Stimulated activated effector memory CD8-positive, alpha-beta T cell treated with anti-CD3 and anti-CD28 coated beads, Interleukin-12 subunit alpha, Interleukin-12 subunit beta, amount 100 ng/mL, for 72 hours (primary cell): ENCODE measurements around the gene CTU2.

Experiments
- ATAC-seq: fragments of 150-1000 bp; cut with Tn5 transposase; 2 replicates; pipeline ENCODE4 v1.10.0; 2021
- DNase-seq, 2 donors: peaks; one replicate each; pipeline ENCODE4 v3.0.0; 2021 to 2022; ENCODE audit warnings: low spot score in 2 of 2
- H3K27ac Mint-ChIP-seq: one replicate; pipeline ENCODE4 v1.8.0; 2022; ENCODE audit warnings: mild to moderate bottlenecking, mixed read lengths
- H3K36me3 Mint-ChIP-seq: one replicate; pipeline ENCODE4 v1.8.0; 2022; ENCODE audit warnings: mild to moderate bottlenecking, mixed read lengths
- H3K4me1 Mint-ChIP-seq: one replicate; pipeline ENCODE4 v1.8.0; 2022; ENCODE audit warnings: mixed read lengths
- H3K4me3 Mint-ChIP-seq: one replicate; pipeline ENCODE4 v1.8.0; 2022; ENCODE audit warnings: mild to moderate bottlenecking, mixed read lengths
- H3K9me3 Mint-ChIP-seq: one replicate; pipeline ENCODE4 v1.8.0; 2022; ENCODE audit warnings: mixed read lengths

The CTU2 gene

GRCh38 chr16:88736088-88736487 lies 29.8 kb downstream of the CTU2 start:
- Mint-ChIP-seq H3K9me3 (no peaks in the 10 kb centered on the region), H3K4me1 (peaks cover 13% of the 10 kb centered on the region), H3K36me3 (peaks cover 55% of the 10 kb centered on the region), H3K4me3 (no peak overlapping the region), H3K27ac (no peak overlapping the region)
- ATAC-seq = no peak
- DNase-seq = no peak

- H3K4me1 Mint-ChIP-seq = peaks cover 9% of the 10 kb centered on the region
- no peak overlapping the region for H3K4me3 Mint-ChIP-seq
- H3K36me3 Mint-ChIP-seq = peaks cover 51% of the 10 kb centered on the region
- ATAC-seq (no peak), DNase-seq (no peak)
- no peak overlapping the region for H3K27ac Mint-ChIP-seq
- no peaks in the 10 kb centered on the region for H3K9me3 Mint-ChIP-seq
These were observed 30.2 kb downstream of the CTU2 start for GRCh38 chr16:88736496-88736895.

GRCh38 chr16:88737298-88738150 lies 31.2 kb downstream of the CTU2 start:
- H3K4me1 Mint-ChIP-seq = peaks cover 7% of the 10 kb centered on the region
- H3K27ac Mint-ChIP-seq = no peak overlapping the region
- no peaks in the 10 kb centered on the region for H3K9me3 Mint-ChIP-seq
- peak; percentile 88 for ATAC-seq
- DNase-seq = peak; percentile 62 to 79
- H3K36me3 Mint-ChIP-seq = peaks cover 42% of the 10 kb centered on the region
- H3K4me3 Mint-ChIP-seq = no peak overlapping the region

- no peaks in the 10 kb centered on the region for H3K9me3 Mint-ChIP-seq
These were observed 32.1 kb downstream of the CTU2 start for GRCh38 chr16:88738151-88739084.

GRCh38 chr16:88739139-88739976 lies 33.1 kb downstream of the CTU2 start:
- H3K27ac Mint-ChIP-seq = peak overlapping the region; percentile 75
- peaks cover 16% of the 10 kb centered on the region for H3K4me1 Mint-ChIP-seq
- H3K36me3 Mint-ChIP-seq = peaks cover 37% of the 10 kb centered on the region
- no peak overlapping the region for H3K4me3 Mint-ChIP-seq
- ATAC-seq (no peak), DNase-seq (no peak)
- H3K9me3 Mint-ChIP-seq = no peaks in the 10 kb centered on the region

More at GRCh38 chr16:88738151-88739084, 32.1 kb downstream of the CTU2 start:
- Mint-ChIP-seq H3K27ac (peak overlapping the region; percentile 75), H3K36me3 (peaks cover 39% of the 10 kb centered on the region), H3K4me1 (peaks cover 7% of the 10 kb centered on the region), H3K4me3 (no peak overlapping the region)
- DNase-seq = no peak
- ATAC-seq = no peak

GRCh38 chr16:88739977-88740726 lies 33.8 kb downstream of the CTU2 start:
- no peak overlapping the region for H3K27ac Mint-ChIP-seq
- H3K9me3 Mint-ChIP-seq = no peaks in the 10 kb centered on the region
- DNase-seq = no peak
- H3K4me3 Mint-ChIP-seq = no peak overlapping the region
- no peak for ATAC-seq
- peaks cover 23% of the 10 kb centered on the region for H3K4me1 Mint-ChIP-seq
- H3K36me3 Mint-ChIP-seq = peaks cover 37% of the 10 kb centered on the region

- DNase-seq = no peak
These were observed 34.4 kb downstream of the CTU2 start for GRCh38 chr16:88740727-88741055.

GRCh38 chr16:88741368-88741767 lies 35.1 kb downstream of the CTU2 start:
- Mint-ChIP-seq H3K27ac (no peak overlapping the region), H3K4me1 (peaks cover 35% of the 10 kb centered on the region), H3K36me3 (peaks cover 45% of the 10 kb centered on the region), H3K9me3 (no peaks in the 10 kb centered on the region), H3K4me3 (no peak overlapping the region)
- ATAC-seq (no peak), DNase-seq (no peak)

More at GRCh38 chr16:88740727-88741055, 34.4 kb downstream of the CTU2 start:
- Mint-ChIP-seq H3K27ac (no peak overlapping the region), H3K9me3 (no peaks in the 10 kb centered on the region), H3K4me1 (peaks cover 28% of the 10 kb centered on the region), H3K36me3 (peaks cover 42% of the 10 kb centered on the region), H3K4me3 (no peak overlapping the region)
- no peak for ATAC-seq

GRCh38 chr16:88742896-88743605 lies 36.7 kb downstream of the CTU2 start:
- peaks cover 49% of the 10 kb centered on the region for H3K36me3 Mint-ChIP-seq
- DNase-seq (no peak), ATAC-seq (no peak)
- peaks cover 43% of the 10 kb centered on the region for H3K4me1 Mint-ChIP-seq
- H3K4me3 Mint-ChIP-seq = no peak overlapping the region
- no peaks in the 10 kb centered on the region for H3K9me3 Mint-ChIP-seq
- no peak overlapping the region for H3K27ac Mint-ChIP-seq

- no peaks in the 10 kb centered on the region for H3K9me3 Mint-ChIP-seq
- peak; percentile 24 for ATAC-seq
- no peak overlapping the region for H3K4me3 Mint-ChIP-seq
- H3K4me1 Mint-ChIP-seq = peaks cover 40% of the 10 kb centered on the region
- H3K36me3 Mint-ChIP-seq = peaks cover 49% of the 10 kb centered on the region
- peak overlapping the region; percentile 88 for H3K27ac Mint-ChIP-seq
- peak; percentile 64 to 81 for DNase-seq
These were observed 37.6 kb downstream of the CTU2 start for GRCh38 chr16:88743693-88744576.

- H3K4me1 Mint-ChIP-seq = peaks cover 39% of the 10 kb centered on the region
- no peaks in the 10 kb centered on the region for H3K9me3 Mint-ChIP-seq
- peak overlapping the region; percentile 67 for H3K4me3 Mint-ChIP-seq
- no peak for ATAC-seq
- H3K27ac Mint-ChIP-seq = peak overlapping the region; percentile 88
- peaks cover 55% of the 10 kb centered on the region for H3K36me3 Mint-ChIP-seq
- DNase-seq = no peak
These were observed 38.5 kb downstream of the CTU2 start for GRCh38 chr16:88744577-88745521.

GRCh38 chr16:88746506-88746905 lies 40.2 kb downstream of the CTU2 start:
- no peak for ATAC-seq
- Mint-ChIP-seq H3K4me3 (peak overlapping the region; percentile 67), H3K4me1 (peaks cover 39% of the 10 kb centered on the region), H3K27ac (no peak overlapping the region), H3K9me3 (no peaks in the 10 kb centered on the region), H3K36me3 (peaks cover 45% of the 10 kb centered on the region)
- DNase-seq = no peak
